HEK293 (cell line): Measurements from ENCODE around the gene TRPV2.

Experiments used
- KLF10 ChIP-seq: fragments of 450-650 bp; IDR thresholded peaks from 2 replicates; pipeline ENCODE4 v1.5.1; 2018; ENCODE audit warnings: missing biosample characterization, mild to moderate bottlenecking, missing genetic modification characterization
- MEIS1 ChIP-seq: sonication (generic); formaldehyde crosslinking; IDR thresholded peaks from 2 replicates; pipeline ENCODE4 v1.8.1; 2022; ENCODE audit warnings: missing genetic modification reagents, mild to moderate bottlenecking, borderline replicate concordance
- PRDM1 ChIP-seq: fragments of 450-650 bp; formaldehyde crosslinking; IDR thresholded peaks from 2 replicates; pipeline ENCODE4; 2016; ENCODE audit warnings: missing biosample characterization, missing genetic modification characterization
- YY1 ChIP-seq: fragments of 450-650 bp; formaldehyde crosslinking; IDR thresholded peaks from 2 replicates; pipeline ENCODE4 v1.5.1; 2018; ENCODE audit warnings: missing biosample characterization, missing genetic modification characterization
- ZNF133 ChIP-seq: fragments of 450-650 bp; formaldehyde crosslinking; IDR thresholded peaks from 2 replicates; pipeline ENCODE4 v1.5.1; 2016; ENCODE audit warnings: missing biosample characterization, missing genetic modification characterization
- ZNF138 ChIP-seq: fragments of 450-650 bp; formaldehyde crosslinking; IDR thresholded peaks from 2 replicates; pipeline ENCODE4 v1.5.1; 2016; ENCODE audit warnings: missing biosample characterization, missing genetic modification characterization, borderline replicate concordance
- ZNF140 ChIP-seq: fragments of 450-650 bp; formaldehyde crosslinking; IDR thresholded peaks from 2 replicates; pipeline ENCODE4 v1.5.1; 2016; ENCODE audit warnings: missing biosample characterization, missing genetic modification characterization
- ZNF169 ChIP-seq: fragments of 450-650 bp; formaldehyde crosslinking; IDR thresholded peaks from 2 replicates; pipeline ENCODE4 v1.5.1; 2016; ENCODE audit warnings: missing biosample characterization, missing genetic modification characterization
- ZNF184 ChIP-seq: fragments of 450-650 bp; IDR thresholded peaks from 2 replicates; pipeline ENCODE4 v1.5.1; 2018; ENCODE audit warnings: missing biosample characterization, mild to moderate bottlenecking, missing genetic modification characterization
- ZNF660 ChIP-seq: fragments of 450-650 bp; IDR thresholded peaks from 2 replicates; pipeline ENCODE4 v1.5.1; 2018; ENCODE audit warnings: missing biosample characterization, mild to moderate bottlenecking, missing genetic modification characterization
- TF ChIP-seq, protein P1 (sequence below): fragments of 450-650 bp; formaldehyde crosslinking; IDR thresholded peaks from 2 replicates; pipeline ENCODE4 v1.5.1; 2016; ENCODE audit warnings: missing biosample characterization, missing genetic modification characterization
- TF ChIP-seq, protein P2 (sequence below): fragments of 450-650 bp; formaldehyde crosslinking; IDR thresholded peaks from 2 replicates; pipeline ENCODE4 v1.5.1; 2016; ENCODE audit warnings: missing biosample characterization, missing genetic modification characterization
- TF ChIP-seq, protein P3 (sequence below): fragments of 450-650 bp; formaldehyde crosslinking; IDR thresholded peaks from 2 replicates; pipeline ENCODE4 v1.5.1; 2016; ENCODE audit warnings: missing biosample characterization, missing genetic modification characterization, borderline replicate concordance

DNA sequence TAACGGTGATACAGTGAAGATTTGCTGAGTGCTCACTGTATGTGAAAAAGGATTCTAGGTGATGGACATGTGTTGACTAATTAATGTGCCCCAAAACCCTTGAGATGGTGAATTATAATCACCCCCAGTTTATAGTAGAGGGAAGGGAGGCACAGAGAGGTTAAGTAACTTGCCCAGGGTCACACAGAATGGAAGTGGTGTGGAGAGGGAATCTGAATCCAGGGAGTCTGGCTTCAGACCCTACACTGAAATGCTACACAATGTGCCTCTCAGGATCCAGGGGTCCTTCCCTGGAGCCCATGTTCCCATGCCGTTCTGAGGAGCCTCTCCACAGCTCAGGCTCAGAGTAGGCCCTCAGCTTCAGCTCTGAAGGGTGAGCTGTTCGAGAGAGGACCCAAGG is 11.6 kb downstream of the TRPV2 start:
- TF ChIP-seq ZNF660 (tag by site-specific recombination): no peak
- no peak for TF ChIP-seq ZNF138 (tag by site-specific recombination)
- TF ChIP-seq, protein P1, sequence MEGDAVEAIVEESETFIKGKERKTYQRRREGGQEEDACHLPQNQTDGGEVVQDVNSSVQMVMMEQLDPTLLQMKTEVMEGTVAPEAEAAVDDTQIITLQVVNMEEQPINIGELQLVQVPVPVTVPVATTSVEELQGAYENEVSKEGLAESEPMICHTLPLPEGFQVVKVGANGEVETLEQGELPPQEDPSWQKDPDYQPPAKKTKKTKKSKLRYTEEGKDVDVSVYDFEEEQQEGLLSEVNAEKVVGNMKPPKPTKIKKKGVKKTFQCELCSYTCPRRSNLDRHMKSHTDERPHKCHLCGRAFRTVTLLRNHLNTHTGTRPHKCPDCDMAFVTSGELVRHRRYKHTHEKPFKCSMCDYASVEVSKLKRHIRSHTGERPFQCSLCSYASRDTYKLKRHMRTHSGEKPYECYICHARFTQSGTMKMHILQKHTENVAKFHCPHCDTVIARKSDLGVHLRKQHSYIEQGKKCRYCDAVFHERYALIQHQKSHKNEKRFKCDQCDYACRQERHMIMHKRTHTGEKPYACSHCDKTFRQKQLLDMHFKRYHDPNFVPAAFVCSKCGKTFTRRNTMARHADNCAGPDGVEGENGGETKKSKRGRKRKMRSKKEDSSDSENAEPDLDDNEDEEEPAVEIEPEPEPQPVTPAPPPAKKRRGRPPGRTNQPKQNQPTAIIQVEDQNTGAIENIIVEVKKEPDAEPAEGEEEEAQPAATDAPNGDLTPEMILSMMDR (tag by site-specific recombination): no peak
- no peak for TF ChIP-seq ZNF184 (tag by site-specific recombination)
- no peak for TF ChIP-seq ZNF133 (tag by site-specific recombination)
- no peak for TF ChIP-seq KLF10 (tag by site-specific recombination)
- no peak for TF ChIP-seq YY1 (tag by site-specific recombination)
- TF ChIP-seq, protein P2, sequence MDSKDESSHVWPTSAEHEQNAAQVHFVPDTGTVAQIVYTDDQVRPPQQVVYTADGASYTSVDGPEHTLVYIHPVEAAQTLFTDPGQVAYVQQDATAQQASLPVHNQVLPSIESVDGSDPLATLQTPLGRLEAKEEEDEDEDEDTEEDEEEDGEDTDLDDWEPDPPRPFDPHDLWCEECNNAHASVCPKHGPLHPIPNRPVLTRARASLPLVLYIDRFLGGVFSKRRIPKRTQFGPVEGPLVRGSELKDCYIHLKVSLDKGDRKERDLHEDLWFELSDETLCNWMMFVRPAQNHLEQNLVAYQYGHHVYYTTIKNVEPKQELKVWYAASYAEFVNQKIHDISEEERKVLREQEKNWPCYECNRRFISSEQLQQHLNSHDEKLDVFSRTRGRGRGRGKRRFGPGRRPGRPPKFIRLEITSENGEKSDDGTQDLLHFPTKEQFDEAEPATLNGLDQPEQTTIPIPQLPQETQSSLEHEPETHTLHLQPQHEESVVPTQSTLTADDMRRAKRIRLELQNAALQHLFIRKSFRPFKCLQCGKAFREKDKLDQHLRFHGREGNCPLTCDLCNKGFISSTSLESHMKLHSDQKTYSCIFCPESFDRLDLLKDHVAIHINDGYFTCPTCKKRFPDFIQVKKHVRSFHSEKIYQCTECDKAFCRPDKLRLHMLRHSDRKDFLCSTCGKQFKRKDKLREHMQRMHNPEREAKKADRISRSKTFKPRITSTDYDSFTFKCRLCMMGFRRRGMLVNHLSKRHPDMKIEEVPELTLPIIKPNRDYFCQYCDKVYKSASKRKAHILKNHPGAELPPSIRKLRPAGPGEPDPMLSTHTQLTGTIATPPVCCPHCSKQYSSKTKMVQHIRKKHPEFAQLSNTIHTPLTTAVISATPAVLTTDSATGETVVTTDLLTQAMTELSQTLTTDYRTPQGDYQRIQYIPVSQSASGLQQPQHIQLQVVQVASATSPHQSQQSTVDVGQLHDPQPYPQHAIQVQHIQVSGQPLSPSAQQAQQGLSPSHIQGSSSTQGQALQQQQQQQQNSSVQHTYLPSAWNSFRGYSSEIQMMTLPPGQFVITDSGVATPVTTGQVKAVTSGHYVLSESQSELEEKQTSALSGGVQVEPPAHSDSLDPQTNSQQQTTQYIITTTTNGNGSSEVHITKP (tag by site-specific recombination): no peak
- TF ChIP-seq ZNF169 (tag by site-specific recombination): no peak
- no peak for TF ChIP-seq MEIS1 (CRISPR knock-in tag)
- TF ChIP-seq PRDM1 (tag by site-specific recombination): no peak
- no peak for TF ChIP-seq ZNF140 (tag by site-specific recombination)
- TF ChIP-seq, protein P3, sequence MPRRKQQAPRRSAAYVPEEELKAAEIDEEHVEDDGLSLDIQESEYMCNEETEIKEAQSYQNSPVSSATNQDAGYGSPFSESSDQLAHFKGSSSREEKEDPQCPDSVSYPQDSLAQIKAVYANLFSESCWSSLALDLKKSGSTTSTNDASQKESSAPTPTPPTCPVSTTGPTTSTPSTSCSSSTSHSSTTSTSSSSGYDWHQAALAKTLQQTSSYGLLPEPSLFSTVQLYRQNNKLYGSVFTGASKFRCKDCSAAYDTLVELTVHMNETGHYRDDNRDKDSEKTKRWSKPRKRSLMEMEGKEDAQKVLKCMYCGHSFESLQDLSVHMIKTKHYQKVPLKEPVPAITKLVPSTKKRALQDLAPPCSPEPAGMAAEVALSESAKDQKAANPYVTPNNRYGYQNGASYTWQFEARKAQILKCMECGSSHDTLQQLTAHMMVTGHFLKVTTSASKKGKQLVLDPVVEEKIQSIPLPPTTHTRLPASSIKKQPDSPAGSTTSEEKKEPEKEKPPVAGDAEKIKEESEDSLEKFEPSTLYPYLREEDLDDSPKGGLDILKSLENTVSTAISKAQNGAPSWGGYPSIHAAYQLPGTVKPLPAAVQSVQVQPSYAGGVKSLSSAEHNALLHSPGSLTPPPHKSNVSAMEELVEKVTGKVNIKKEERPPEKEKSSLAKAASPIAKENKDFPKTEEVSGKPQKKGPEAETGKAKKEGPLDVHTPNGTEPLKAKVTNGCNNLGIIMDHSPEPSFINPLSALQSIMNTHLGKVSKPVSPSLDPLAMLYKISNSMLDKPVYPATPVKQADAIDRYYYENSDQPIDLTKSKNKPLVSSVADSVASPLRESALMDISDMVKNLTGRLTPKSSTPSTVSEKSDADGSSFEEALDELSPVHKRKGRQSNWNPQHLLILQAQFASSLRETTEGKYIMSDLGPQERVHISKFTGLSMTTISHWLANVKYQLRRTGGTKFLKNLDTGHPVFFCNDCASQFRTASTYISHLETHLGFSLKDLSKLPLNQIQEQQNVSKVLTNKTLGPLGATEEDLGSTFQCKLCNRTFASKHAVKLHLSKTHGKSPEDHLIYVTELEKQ (tag by site-specific recombination): no peak
